Neural progenitor cell (in vitro differentiated cells): ENCODE data around the gene S100G. TPM values are rescaled to one million over a fixed set of nuclear protein-coding genes. Genes with fewer than 3 reads are reported as not detected.
"Not testable (repeated sequence)": the region's sequence is repeated elsewhere in the genome, so short reads cannot be mapped to it uniquely, and the experiment has no call there.

Experiments
- DNase-seq: peaks from one replicate; pipeline ENCODE4 v3.0.0-alpha.2; 2016; ENCODE audit warnings: low spot score
- H2AFZ ChIP-seq: fragments of 200-600 bp; sonication (generic); replicated peaks from 2 replicates; pipeline ENCODE4 v1.6.1; 2016; ENCODE audit warnings: antibody characterized with exemption
- H3F3A ChIP-seq: fragments of 200-600 bp; sonication (generic); 2 replicates; pipeline ENCODE4 v1.6.1; 2016; ENCODE audit warnings: antibody characterized with exemption, low read depth
- H3K27ac ChIP-seq: fragments of 200-600 bp; sonication (generic); 2 replicates; pipeline ENCODE4 v1.5.1; 2016; ENCODE audit warnings: mild to moderate bottlenecking
- H3K27me3 ChIP-seq: fragments of 200-600 bp; sonication (generic); 2 replicates; pipeline ENCODE4 v1.6.1; 2016; ENCODE audit warnings: mild to moderate bottlenecking, moderate library complexity
- H3K36me3 ChIP-seq: fragments of 200-600 bp; sonication (generic); 2 replicates; pipeline ENCODE4 v1.5.1; 2016
- H3K4me1 ChIP-seq: fragments of 200-600 bp; sonication (generic); 2 replicates; pipeline ENCODE4 v1.6.1; 2016; ENCODE audit warnings: mixed run types
- H3K4me2 ChIP-seq: fragments of 200-600 bp; sonication (generic); 2 replicates; pipeline ENCODE4 v1.6.1; 2016
- H3K4me3 ChIP-seq: fragments of 200-600 bp; sonication (generic); 2 replicates; pipeline ENCODE4 v1.5.1; 2016
- H3K79me2 ChIP-seq: fragments of 200-600 bp; sonication (generic); 2 replicates; pipeline ENCODE4 v1.6.1; 2016; ENCODE audit warnings: low read depth
- H3K9ac ChIP-seq: fragments of 200-600 bp; sonication (generic); 2 replicates; pipeline ENCODE4 v1.6.1; 2016
- H3K9me3 ChIP-seq: fragments of 200-600 bp; sonication (generic); 2 replicates; pipeline ENCODE4 v1.5.1; 2016; ENCODE audit warnings: low read depth
- H4K20me1 ChIP-seq: fragments of 200-600 bp; sonication (generic); 2 replicates; pipeline ENCODE4 v1.6.1; 2016; ENCODE audit warnings: low read depth
- H3K27ac Mint-ChIP-seq: 3 replicates; pipeline ENCODE4 v1.8.0; 2021; ENCODE audit warnings: mixed read lengths
- H3K27me3 Mint-ChIP-seq: 2 replicates; pipeline ENCODE4 v1.8.0; 2022; ENCODE audit warnings: low read depth, mild to moderate bottlenecking, inconsistent platforms, moderate library complexity, mixed read lengths; ENCODE audit not compliant: insufficient read depth
- H3K36me3 Mint-ChIP-seq: 3 replicates; pipeline ENCODE4 v1.8.0; 2021; ENCODE audit warnings: mixed read lengths
- H3K4me1 Mint-ChIP-seq: 3 replicates; pipeline ENCODE4 v1.8.0; 2021; ENCODE audit warnings: mixed read lengths
- H3K4me3 Mint-ChIP-seq: 3 replicates; pipeline ENCODE4 v1.8.0; 2021; ENCODE audit warnings: mild to moderate bottlenecking, moderate library complexity, mixed read lengths
- H3K9me3 Mint-ChIP-seq: 3 replicates; pipeline ENCODE4 v1.8.0; 2020; ENCODE audit warnings: mixed read lengths
- CTCF ChIP-seq: fragments of 200-600 bp; sonication (generic); IDR thresholded peaks from 2 replicates; pipeline ENCODE4 v1.5.1; 2017; ENCODE audit warnings: antibody characterized with exemption, mild to moderate bottlenecking
- EZH2 ChIP-seq: fragments of 200-600 bp; sonication (generic); IDR thresholded peaks from 2 replicates; pipeline ENCODE4 v1.6.1; 2017; ENCODE audit warnings: antibody characterized with exemption, mild to moderate bottlenecking, moderate library complexity
- EZH2phosphoT487 ChIP-seq: fragments of 200-600 bp; sonication (generic); IDR thresholded peaks from 2 replicates; pipeline ENCODE4 v1.6.1; 2017; ENCODE audit warnings: antibody characterized with exemption
- total RNA-seq: library from RNA; depleted of rRNA; stranded (reverse); fragments of >200 nt; gene quantifications from 2 replicates; pipeline ENCODE4 v1.2.3, GENCODE V29; 2015; ENCODE audit warnings: low replicate concordance

Gene S100G
- total RNA-seq, 1 donor from 2014 or later: not detected

GRCh38 chrX:16604337-16604736, 45.6 kb upstream of the S100G start:
- Histone ChIP-seq H2AFZ (no peak overlapping the region), H3K27me3 (no peaks in the 10 kb centered on the region), H3K4me2 (no peak overlapping the region), H3K27ac (no peak overlapping the region), H3K9me3 (no peaks in the 10 kb centered on the region), H3K79me2 (no peaks in the 10 kb centered on the region), H3K9ac (no peak overlapping the region), H4K20me1 (no peaks in the 10 kb centered on the region), H3K4me3 (no peak overlapping the region), H3K36me3 (peaks cover 9% of the 10 kb centered on the region), H3K4me1 (no peaks in the 10 kb centered on the region), H3F3A (no peaks in the 10 kb centered on the region)
- no peak overlapping the region for H3K4me3 Mint-ChIP-seq
- no peak overlapping the region for H3K27ac Mint-ChIP-seq
- H3K27me3 Mint-ChIP-seq: no peaks in the 10 kb centered on the region
- TF ChIP-seq CTCF (no peak), EZH2phosphoT487 (no peak), EZH2 (no peak)
- H3K9me3 Mint-ChIP-seq: no peaks in the 10 kb centered on the region
- peaks cover 6% of the 10 kb centered on the region for H3K4me1 Mint-ChIP-seq
- no peak for DNase-seq
- peaks cover 27% of the 10 kb centered on the region for H3K36me3 Mint-ChIP-seq

- Mint-ChIP-seq H3K9me3 (peaks cover 2% of the 10 kb centered on the region), H3K4me3 (no peak overlapping the region), H3K36me3 (peaks cover 25% of the 10 kb centered on the region), H3K4me1 (peaks cover 6% of the 10 kb centered on the region), H3K27ac (no peak overlapping the region), H3K27me3 (no peaks in the 10 kb centered on the region)
- Histone ChIP-seq H3K79me2 (no peaks in the 10 kb centered on the region), H3F3A (no peaks in the 10 kb centered on the region), H2AFZ (no peak overlapping the region), H3K4me1 (no peaks in the 10 kb centered on the region), H3K4me2 (no peak overlapping the region), H3K36me3 (peaks cover 10% of the 10 kb centered on the region), H3K27ac (no peak overlapping the region), H3K27me3 (no peaks in the 10 kb centered on the region), H4K20me1 (no peaks in the 10 kb centered on the region), H3K4me3 (no peak overlapping the region), H3K9me3 (no peaks in the 10 kb centered on the region), H3K9ac (no peak overlapping the region)
- DNase-seq: no peak
- TF ChIP-seq CTCF (no peak), EZH2phosphoT487 (no peak), EZH2 (no peak)
Observed at GRCh38 chrX:16606142-16606720, 43.7 kb upstream of the S100G start.

- Mint-ChIP-seq H3K4me3 (no peak overlapping the region), H3K27me3 (no peaks in the 10 kb centered on the region), H3K36me3 (peaks cover 24% of the 10 kb centered on the region), H3K4me1 (no peaks in the 10 kb centered on the region), H3K27ac (no peak overlapping the region), H3K9me3 (peaks cover 2% of the 10 kb centered on the region)
- Histone ChIP-seq H3K9me3 (no peaks in the 10 kb centered on the region), H3K4me1 (no peaks in the 10 kb centered on the region), H4K20me1 (no peaks in the 10 kb centered on the region), H3K79me2 (no peaks in the 10 kb centered on the region), H3F3A (no peaks in the 10 kb centered on the region), H2AFZ (no peak overlapping the region), H3K4me3 (no peak overlapping the region), H3K4me2 (no peak overlapping the region), H3K27me3 (no peaks in the 10 kb centered on the region), H3K9ac (no peak overlapping the region), H3K36me3 (peaks cover 10% of the 10 kb centered on the region), H3K27ac (no peak overlapping the region)
- TF ChIP-seq CTCF: no peak
- no peak for TF ChIP-seq EZH2phosphoT487
- no peak for TF ChIP-seq EZH2
- no peak for DNase-seq
Observed at GRCh38 chrX:16610121-16610621, 39.8 kb upstream of the S100G start.

- H3K4me3 Mint-ChIP-seq, H3K27me3 ChIP-seq, H2AFZ ChIP-seq, H3K79me2 ChIP-seq, H3K27ac ChIP-seq, H3K27me3 Mint-ChIP-seq, H3F3A ChIP-seq, H3K9me3 Mint-ChIP-seq, H3K4me3 ChIP-seq, H3K4me1 ChIP-seq, H3K9me3 ChIP-seq, H3K36me3 ChIP-seq, DNase-seq, H4K20me1 ChIP-seq, H3K4me1 Mint-ChIP-seq, H3K27ac Mint-ChIP-seq, H3K4me2 ChIP-seq, H3K9ac ChIP-seq: not testable (repeated sequence)
- peaks cover 24% of the 10 kb centered on the region for H3K36me3 Mint-ChIP-seq
Observed at GRCh38 chrX:16610654-16611053, 39.3 kb upstream of the S100G start.
